Measurements from ENCODE around the gene ZNF140.
A peak's percentile ranks its signal among the peaks of the same experiment; 100 is the strongest.

Gene ZNF140

GRCh38 chr12:133130038-133130807 lies 49.5 kb downstream of the ZNF140 start, which contains the start of the genes ZNF10 and ZNF891:
TSS of gene ZNF10 (plus strand) at chr12:133130627. CDS start at chr12:133144493, 13,866 bp downstream.
TSS of gene ZNF891 (minus strand) at chr12:133130274. CDS start at chr12:133121918, 8,356 bp downstream.
- peak; percentile 97 for DNase-seq (ENCODE audit: low read depth in 1 of 2, low spot score in 1 of 2)

- DNase-seq (ENCODE audit: low read depth in 1 of 2, low spot score in 1 of 2) = peak in 1 of 2 donors; percentile 12
Observed at GRCh38 chr12:133130808-133131128, 50.0 kb downstream of the ZNF140 start.

- no peak for DNase-seq (ENCODE audit: low read depth in 1 of 2, low spot score in 1 of 2)
Observed at GRCh38 chr12:133135747-133136146, 55.0 kb downstream of the ZNF140 start.

DNA sequence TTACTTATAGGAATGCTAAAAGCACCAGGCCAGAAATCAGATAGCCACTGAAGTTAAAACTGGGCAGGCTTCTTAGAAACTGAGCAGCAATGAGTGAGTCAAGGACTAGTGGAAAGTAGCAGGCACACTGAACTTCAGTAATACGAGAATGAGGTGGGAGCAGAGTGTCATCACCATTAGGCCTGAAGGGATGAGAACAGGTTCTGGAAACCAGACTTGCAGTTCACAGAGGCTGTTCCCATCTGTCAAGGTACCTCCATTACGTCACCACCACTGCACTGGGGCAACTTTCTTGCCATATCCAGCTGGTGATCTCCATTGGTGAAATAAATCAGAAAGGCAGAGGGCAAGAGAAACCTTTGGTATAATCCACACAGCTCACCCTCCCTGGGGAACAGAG lies 65.3 kb downstream of the ZNF140 start:
- no peak for DNase-seq (ENCODE audit: low read depth in 1 of 2, low spot score in 1 of 2)

DNA sequence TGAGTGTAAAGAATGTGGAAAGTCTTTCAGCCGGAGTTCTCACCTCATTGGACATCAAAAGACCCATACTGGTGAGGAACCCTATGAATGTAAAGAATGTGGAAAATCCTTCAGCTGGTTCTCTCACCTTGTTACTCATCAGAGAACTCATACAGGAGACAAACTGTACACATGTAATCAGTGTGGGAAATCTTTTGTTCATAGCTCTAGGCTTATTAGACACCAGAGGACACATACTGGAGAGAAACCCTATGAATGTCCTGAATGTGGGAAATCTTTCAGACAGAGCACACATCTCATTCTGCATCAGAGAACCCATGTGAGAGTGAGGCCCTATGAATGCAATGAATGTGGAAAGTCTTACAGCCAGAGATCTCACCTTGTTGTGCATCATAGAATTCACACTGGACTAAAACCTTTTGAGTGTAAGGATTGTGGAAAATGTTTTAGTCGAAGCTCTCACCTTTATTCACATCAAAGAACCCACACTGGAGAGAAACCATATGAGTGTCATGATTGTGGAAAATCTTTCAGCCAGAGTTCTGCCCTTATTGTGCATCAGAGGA lies 75.5 kb downstream of the ZNF140 start:
- DNase-seq (ENCODE audit: low read depth in 1 of 2, low spot score in 1 of 2) = no peak

All from stimulated activated CD4-positive, alpha-beta T cell treated with anti-CD3 and anti-CD28 coated beads, Interleukin-15, amount 100 ng/mL, for 1 hour (primary cell).